Measurements from ENCODE around the gene RPGRIP1.
"Not testable (repeated sequence)": the region's sequence is repeated elsewhere in the genome, so short reads cannot be mapped to it uniquely, and the experiment has no call there.

Gene RPGRIP1

DNA sequence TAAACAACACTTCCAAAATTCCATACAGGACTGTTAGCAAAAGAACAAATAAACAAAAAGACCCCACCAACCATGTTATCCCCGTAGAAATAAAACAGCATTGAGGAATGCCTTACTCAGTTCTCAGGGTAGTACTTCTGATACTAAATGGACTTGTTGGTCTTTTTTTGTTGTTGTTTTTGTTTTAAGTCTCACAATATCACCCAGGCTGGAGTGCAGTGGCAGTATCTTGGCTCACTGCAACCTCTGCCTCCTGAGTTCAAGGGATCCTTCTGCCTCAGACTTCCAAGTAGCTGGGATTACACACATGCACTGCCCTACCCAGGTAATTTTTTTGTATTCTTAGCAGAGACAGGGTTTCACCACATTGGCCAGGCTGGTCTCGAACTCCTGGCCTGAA lies 27.7 kb upstream of the RPGRIP1 start:
- no peaks in the 10 kb centered on the region for H3K9me3 Mint-ChIP-seq
- no peaks in the 10 kb centered on the region for H3K27me3 Mint-ChIP-seq (ENCODE audit: low read depth)
- H3K36me3 Mint-ChIP-seq (ENCODE audit: low read depth) = peaks cover 76% of the 10 kb centered on the region
- no peak for DNase-seq (ENCODE audit: low spot score)
- no peak overlapping the region for H3K4me3 Mint-ChIP-seq
- H3K4me1 Mint-ChIP-seq (ENCODE audit: low read depth) = peaks cover 32% of the 10 kb centered on the region
- H3K27ac Mint-ChIP-seq = no peak overlapping the region

DNA sequence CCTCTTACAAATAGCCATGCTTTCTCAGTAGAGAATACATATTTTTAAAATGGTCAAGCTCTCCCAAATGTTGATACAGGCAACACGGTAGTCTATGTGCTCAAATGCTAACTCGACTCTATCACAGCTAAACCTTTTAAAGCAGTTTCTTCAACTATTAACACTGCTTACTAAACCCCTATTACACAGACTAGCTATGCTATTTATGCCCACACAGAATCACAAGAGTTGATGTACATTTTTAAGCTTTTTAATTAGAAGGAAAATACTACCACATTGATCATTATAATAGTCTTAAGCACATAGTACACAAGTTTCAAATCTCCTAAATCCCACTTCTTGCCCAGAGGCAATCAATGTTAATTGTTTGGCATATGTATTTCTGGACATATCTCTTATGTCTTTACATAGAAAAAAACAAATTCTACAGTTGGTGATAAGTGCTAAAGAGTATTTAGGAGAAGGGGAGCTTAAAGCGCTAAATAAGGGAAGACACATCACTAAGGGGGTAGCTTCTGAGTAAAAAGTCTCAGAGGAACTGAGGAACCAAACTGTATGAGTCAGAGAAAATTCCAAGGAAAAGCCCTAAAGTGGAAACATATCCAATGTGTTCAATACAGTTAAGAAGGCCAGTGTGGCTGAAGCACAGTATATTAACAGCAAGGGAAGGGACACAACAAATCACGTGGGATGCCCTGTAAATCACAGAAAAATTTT lies 24.3 kb upstream of the RPGRIP1 start:
- H3K27ac Mint-ChIP-seq = no peak overlapping the region
- H3K4me3 Mint-ChIP-seq = no peak overlapping the region
- no peaks in the 10 kb centered on the region for H3K9me3 Mint-ChIP-seq
- peaks cover 39% of the 10 kb centered on the region for H3K4me1 Mint-ChIP-seq (ENCODE audit: low read depth)
- DNase-seq (ENCODE audit: low spot score) = no peak
- H3K27me3 Mint-ChIP-seq (ENCODE audit: low read depth) = no peaks in the 10 kb centered on the region
- H3K36me3 Mint-ChIP-seq (ENCODE audit: low read depth) = peaks cover 72% of the 10 kb centered on the region

GRCh38 chr14:21256102-21256447 lies 23.8 kb upstream of the RPGRIP1 start:
- H3K36me3 Mint-ChIP-seq (ENCODE audit: low read depth) = peaks cover 70% of the 10 kb centered on the region
- DNase-seq (ENCODE audit: low spot score); H3K4me3 Mint-ChIP-seq: not testable (repeated sequence)

GRCh38 chr14:21256539-21257393 lies 23.1 kb upstream of the RPGRIP1 start:
- DNase-seq (ENCODE audit: low spot score) = no peak
- H3K4me1 Mint-ChIP-seq (ENCODE audit: low read depth) = peaks cover 44% of the 10 kb centered on the region
- H3K27ac Mint-ChIP-seq = peak overlapping the region; percentile 27
- no peaks in the 10 kb centered on the region for H3K27me3 Mint-ChIP-seq (ENCODE audit: low read depth)
- H3K9me3 Mint-ChIP-seq = no peaks in the 10 kb centered on the region
- H3K36me3 Mint-ChIP-seq (ENCODE audit: low read depth) = peaks cover 70% of the 10 kb centered on the region
- H3K4me3 Mint-ChIP-seq = peak overlapping the region; percentile 32

More at GRCh38 chr14:21256102-21256447, 23.8 kb upstream of the RPGRIP1 start:
- H3K4me1 Mint-ChIP-seq (ENCODE audit: low read depth) = peaks cover 38% of the 10 kb centered on the region
- H3K27ac Mint-ChIP-seq; H3K9me3 Mint-ChIP-seq; H3K27me3 Mint-ChIP-seq (ENCODE audit: low read depth): not testable (repeated sequence)

GRCh38 chr14:21257394-21257909 lies 22.4 kb upstream of the RPGRIP1 start:
- Mint-ChIP-seq H3K36me3 (ENCODE audit: low read depth) (peaks cover 69% of the 10 kb centered on the region), H3K4me3 (peak overlapping the region; percentile 60), H3K9me3 (no peaks in the 10 kb centered on the region), H3K4me1 (ENCODE audit: low read depth) (peaks cover 45% of the 10 kb centered on the region), H3K27me3 (ENCODE audit: low read depth) (no peaks in the 10 kb centered on the region), H3K27ac (peak overlapping the region; percentile 58)
- no peak for DNase-seq (ENCODE audit: low spot score)

- no peak for DNase-seq (ENCODE audit: low spot score)
- Mint-ChIP-seq H3K4me1 (ENCODE audit: low read depth) (peaks cover 51% of the 10 kb centered on the region), H3K27ac (peak overlapping the region; percentile 58), H3K36me3 (ENCODE audit: low read depth) (peaks cover 74% of the 10 kb centered on the region), H3K4me3 (peak overlapping the region; percentile 7), H3K27me3 (ENCODE audit: low read depth) (no peaks in the 10 kb centered on the region), H3K9me3 (no peaks in the 10 kb centered on the region)
These were observed 21.6 kb upstream of the RPGRIP1 start for GRCh38 chr14:21258005-21258888.

GRCh38 chr14:21258889-21259787 lies 20.7 kb upstream of the RPGRIP1 start:
- Mint-ChIP-seq H3K36me3 (ENCODE audit: low read depth) (peaks cover 78% of the 10 kb centered on the region), H3K4me3 (peak overlapping the region; percentile 31)

GRCh38 chr14:21261824-21262223 lies 18.1 kb upstream of the RPGRIP1 start:
- Mint-ChIP-seq H3K9me3 (no peaks in the 10 kb centered on the region), H3K27ac (no peak overlapping the region), H3K4me1 (ENCODE audit: low read depth) (peaks cover 74% of the 10 kb centered on the region), H3K27me3 (ENCODE audit: low read depth) (no peaks in the 10 kb centered on the region), H3K36me3 (ENCODE audit: low read depth) (peaks cover 80% of the 10 kb centered on the region), H3K4me3 (peak overlapping the region; percentile 70)
- no peak for DNase-seq (ENCODE audit: low spot score)

More at GRCh38 chr14:21258889-21259787, 20.7 kb upstream of the RPGRIP1 start:
- Mint-ChIP-seq H3K27me3 (ENCODE audit: low read depth) (no peaks in the 10 kb centered on the region), H3K27ac (peak overlapping the region; percentile 50), H3K4me1 (ENCODE audit: low read depth) (peaks cover 60% of the 10 kb centered on the region), H3K9me3 (no peaks in the 10 kb centered on the region)
- DNase-seq (ENCODE audit: low spot score) = no peak

GRCh38 chr14:21262410-21262809 lies 17.5 kb upstream of the RPGRIP1 start:
- H3K4me1 Mint-ChIP-seq (ENCODE audit: low read depth) = peaks cover 72% of the 10 kb centered on the region
- DNase-seq (ENCODE audit: low spot score) = no peak
- H3K36me3 Mint-ChIP-seq (ENCODE audit: low read depth) = peaks cover 80% of the 10 kb centered on the region
- H3K4me3 Mint-ChIP-seq = peak overlapping the region; percentile 70
- no peaks in the 10 kb centered on the region for H3K27me3 Mint-ChIP-seq (ENCODE audit: low read depth)
- no peaks in the 10 kb centered on the region for H3K9me3 Mint-ChIP-seq
- H3K27ac Mint-ChIP-seq = peak overlapping the region; percentile 50

DNA sequence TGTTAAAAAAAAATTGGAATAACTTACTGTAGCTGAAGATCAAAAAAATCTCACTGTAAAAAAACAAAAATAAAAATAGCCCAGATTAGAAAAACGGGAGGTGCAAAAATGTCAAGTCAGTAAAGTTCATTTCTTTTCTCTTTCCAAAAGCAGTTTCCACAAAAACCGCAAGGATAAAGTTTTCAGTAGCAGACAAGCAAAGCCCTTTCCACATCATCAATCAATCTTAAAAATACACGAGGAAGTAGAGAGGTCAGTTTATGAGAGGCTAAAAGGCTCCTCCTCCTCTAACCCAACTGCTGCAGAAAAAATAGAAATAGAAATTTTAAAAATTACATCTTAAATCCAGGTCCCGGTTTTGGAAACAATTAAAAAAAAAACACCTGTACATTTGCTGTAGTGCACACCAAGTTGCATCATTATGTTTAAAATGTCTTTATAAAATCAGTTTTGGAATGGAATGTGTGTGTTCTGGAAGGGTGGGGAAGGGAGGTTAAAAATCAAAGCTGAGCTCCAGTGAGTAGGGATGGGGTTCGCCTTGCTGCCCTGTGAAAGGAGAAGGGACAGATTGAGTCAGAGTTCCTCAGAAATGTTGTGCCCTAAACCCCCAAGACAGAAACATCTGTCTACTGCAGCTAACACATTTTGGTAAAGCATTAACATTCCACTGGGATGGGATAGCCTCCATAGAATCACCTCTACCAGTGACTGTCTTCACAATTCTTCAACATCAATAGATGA lies 16.4 kb upstream of the RPGRIP1 start:
- peak overlapping the region; percentile 83 for H3K27ac Mint-ChIP-seq
- no peaks in the 10 kb centered on the region for H3K27me3 Mint-ChIP-seq (ENCODE audit: low read depth)
- H3K9me3 Mint-ChIP-seq = no peaks in the 10 kb centered on the region
- DNase-seq (ENCODE audit: low spot score) = no peak
- peaks cover 82% of the 10 kb centered on the region for H3K36me3 Mint-ChIP-seq (ENCODE audit: low read depth)
- H3K4me3 Mint-ChIP-seq = peak overlapping the region; percentile 99
- H3K4me1 Mint-ChIP-seq (ENCODE audit: low read depth) = peaks cover 71% of the 10 kb centered on the region

- H3K27me3 Mint-ChIP-seq (ENCODE audit: low read depth) = no peaks in the 10 kb centered on the region
- peak overlapping the region; percentile 83 for H3K27ac Mint-ChIP-seq
- H3K9me3 Mint-ChIP-seq = no peaks in the 10 kb centered on the region
- H3K4me1 Mint-ChIP-seq (ENCODE audit: low read depth) = peaks cover 64% of the 10 kb centered on the region
- DNase-seq (ENCODE audit: low spot score) = no peak
- peak overlapping the region; percentile 99 for H3K4me3 Mint-ChIP-seq
- H3K36me3 Mint-ChIP-seq (ENCODE audit: low read depth) = peaks cover 79% of the 10 kb centered on the region
These were observed 15.7 kb upstream of the RPGRIP1 start for GRCh38 chr14:21264025-21264801.

- H3K4me1 Mint-ChIP-seq (ENCODE audit: low read depth) = peaks cover 55% of the 10 kb centered on the region
- peak overlapping the region; percentile 99 for H3K4me3 Mint-ChIP-seq
- DNase-seq (ENCODE audit: low spot score) = no peak
- peaks cover 61% of the 10 kb centered on the region for H3K36me3 Mint-ChIP-seq (ENCODE audit: low read depth)
- H3K27me3 Mint-ChIP-seq (ENCODE audit: low read depth) = no peaks in the 10 kb centered on the region
- H3K9me3 Mint-ChIP-seq = no peaks in the 10 kb centered on the region
- H3K27ac Mint-ChIP-seq = peak overlapping the region; percentile 85
These were observed 12.4 kb upstream of the RPGRIP1 start for GRCh38 chr14:21267431-21267845.

All from T-helper 2 cell treated with Interferon-gamma antibody and Interleukin-4, amounts not matched to agents 5 μg/mL and 100 μg/mL, for 36 hours (primary cell).